HEK293 (cell line): ENCODE data around the gene CPAMD8.

Experiments used
- CTCF ChIA-PET: fragments of 350-600 bp; formaldehyde crosslinking; extraction: SDS; loops from one replicate; lab custom pipeline; 2021; ENCODE audit warnings: antibody characterized with exemption; lab: Yijun Ruan, JAX
- POLR2A ChIA-PET: fragments of 300-600 bp; formaldehyde crosslinking; extraction: SDS; loops from one replicate; lab custom pipeline; 2020; ENCODE audit warnings: antibody characterized with exemption, inconsistent platforms; lab: Yijun Ruan, JAX
- H3K27ac ChIP-seq: fragments of 200-500 bp; sonication (Bioruptor generic); 2 replicates; pipeline ENCODE4 v1.5.1; 2014; ENCODE audit warnings: low read depth, low read length, control low read depth, inconsistent platforms; ENCODE audit errors: extremely low read depth
- H3K36me3 ChIP-seq, 2 experiments: fragments of 200-500 bp in 1 of 2; sonication (Bioruptor generic) in 1 of 2; 1 replicate in 1 of 2; 2 replicates in 1 of 2; pipeline ENCODE4 v1.5.1; 2014 to 2017; ENCODE audit warnings: inconsistent platforms in 2 of 2, low read length in 2 of 2; ENCODE audit not compliant: control insufficient read depth in 2 of 2, insufficient read depth in 1 of 2
- H3K4me1 ChIP-seq: fragments of 200-500 bp; sonication (Bioruptor generic); 2 replicates; pipeline ENCODE4 v1.5.1; 2014; ENCODE audit warnings: mild to moderate bottlenecking, low read length, inconsistent platforms; ENCODE audit not compliant: control insufficient read depth, insufficient read depth
- H3K4me3 ChIP-seq: 2 replicates; pipeline ENCODE4 v1.5.1; 2011; ENCODE audit warnings: low read depth, mild to moderate bottlenecking, control low read depth, low read length, moderate library complexity
- H3K9me3 ChIP-seq: fragments of 200-500 bp; sonication (Bioruptor generic); 2 replicates; pipeline ENCODE4 v1.5.1; 2014; ENCODE audit warnings: low read depth, low read length, inconsistent platforms; ENCODE audit not compliant: control insufficient read depth, insufficient read depth
- BCL11B ChIP-seq: fragments of 450-650 bp; formaldehyde crosslinking; IDR thresholded peaks from 2 replicates; pipeline ENCODE4 v1.5.1; 2016; ENCODE audit warnings: low read depth, missing biosample characterization, missing genetic modification characterization
- MYNN ChIP-seq: fragments of 450-650 bp; formaldehyde crosslinking; IDR thresholded peaks from 2 replicates; pipeline ENCODE4 v1.5.1; 2016; ENCODE audit warnings: missing biosample characterization, missing genetic modification characterization, borderline replicate concordance
- PRDM10 ChIP-seq: fragments of 450-650 bp; formaldehyde crosslinking; IDR thresholded peaks from 2 replicates; pipeline ENCODE4 v1.5.1; 2016; ENCODE audit warnings: missing biosample characterization, missing genetic modification characterization
- SP7 ChIP-seq: fragments of 450-650 bp; formaldehyde crosslinking; IDR thresholded peaks from 2 replicates; pipeline ENCODE4 v1.5.1; 2016; ENCODE audit warnings: missing biosample characterization, missing genetic modification characterization
- ZBTB17 ChIP-seq: fragments of 450-650 bp; formaldehyde crosslinking; IDR thresholded peaks from 2 replicates; pipeline ENCODE4 v1.5.1; 2016; ENCODE audit warnings: missing biosample characterization, missing genetic modification characterization
- ZNF112 ChIP-seq: fragments of 450-650 bp; formaldehyde crosslinking; IDR thresholded peaks from 2 replicates; pipeline ENCODE4 v1.5.0; 2017; ENCODE audit warnings: missing biosample characterization, missing genetic modification characterization
- ZNF132 ChIP-seq: fragments of 450-650 bp; formaldehyde crosslinking; IDR thresholded peaks from 2 replicates; pipeline ENCODE4 v1.5.1; 2017; ENCODE audit warnings: missing biosample characterization, missing genetic modification characterization, borderline replicate concordance
- ZNF24 ChIP-seq: fragments of 450-650 bp; formaldehyde crosslinking; IDR thresholded peaks from 2 replicates; pipeline ENCODE4 v1.5.1; 2016; ENCODE audit warnings: missing biosample characterization, missing genetic modification characterization
- ZNF350 ChIP-seq: fragments of 450-650 bp; formaldehyde crosslinking; IDR thresholded peaks from 2 replicates; pipeline ENCODE4 v1.5.0; 2017; ENCODE audit warnings: missing biosample characterization, mild to moderate bottlenecking, missing genetic modification characterization
- ZNF560 ChIP-seq: fragments of 450-650 bp; formaldehyde crosslinking; IDR thresholded peaks from 2 replicates; pipeline ENCODE4 v1.5.1; 2017; ENCODE audit warnings: missing biosample characterization, missing genetic modification characterization, borderline replicate concordance
- ZNF600 ChIP-seq: fragments of 450-650 bp; formaldehyde crosslinking; IDR thresholded peaks from 2 replicates; pipeline ENCODE4 v1.5.1; 2016; ENCODE audit warnings: missing biosample characterization, missing genetic modification characterization
- ZNF629 ChIP-seq: fragments of 450-650 bp; formaldehyde crosslinking; IDR thresholded peaks from 2 replicates; pipeline ENCODE4 v1.5.1; 2017; ENCODE audit warnings: missing biosample characterization, missing genetic modification characterization
- ZNF707 ChIP-seq: fragments of 450-650 bp; formaldehyde crosslinking; IDR thresholded peaks from 2 replicates; pipeline ENCODE4 v1.5.1; 2016; ENCODE audit warnings: missing biosample characterization, missing genetic modification characterization
- ZNF785 ChIP-seq: fragments of 450-650 bp; formaldehyde crosslinking; IDR thresholded peaks from 2 replicates; pipeline ENCODE4 v1.5.1; 2016; ENCODE audit warnings: missing biosample characterization, missing genetic modification characterization
- ZNF792 ChIP-seq: fragments of 450-650 bp; formaldehyde crosslinking; IDR thresholded peaks from 2 replicates; pipeline ENCODE4 v1.5.1; 2016; ENCODE audit warnings: missing biosample characterization, missing genetic modification characterization
- TF ChIP-seq, protein P1 (sequence below): fragments of 450-650 bp; formaldehyde crosslinking; conservative IDR thresholded peaks from 2 replicates; pipeline ENCODE4 v1.5.1; 2016; ENCODE audit warnings: low read depth, missing biosample characterization, missing genetic modification characterization

CPAMD8 gene

DNA sequence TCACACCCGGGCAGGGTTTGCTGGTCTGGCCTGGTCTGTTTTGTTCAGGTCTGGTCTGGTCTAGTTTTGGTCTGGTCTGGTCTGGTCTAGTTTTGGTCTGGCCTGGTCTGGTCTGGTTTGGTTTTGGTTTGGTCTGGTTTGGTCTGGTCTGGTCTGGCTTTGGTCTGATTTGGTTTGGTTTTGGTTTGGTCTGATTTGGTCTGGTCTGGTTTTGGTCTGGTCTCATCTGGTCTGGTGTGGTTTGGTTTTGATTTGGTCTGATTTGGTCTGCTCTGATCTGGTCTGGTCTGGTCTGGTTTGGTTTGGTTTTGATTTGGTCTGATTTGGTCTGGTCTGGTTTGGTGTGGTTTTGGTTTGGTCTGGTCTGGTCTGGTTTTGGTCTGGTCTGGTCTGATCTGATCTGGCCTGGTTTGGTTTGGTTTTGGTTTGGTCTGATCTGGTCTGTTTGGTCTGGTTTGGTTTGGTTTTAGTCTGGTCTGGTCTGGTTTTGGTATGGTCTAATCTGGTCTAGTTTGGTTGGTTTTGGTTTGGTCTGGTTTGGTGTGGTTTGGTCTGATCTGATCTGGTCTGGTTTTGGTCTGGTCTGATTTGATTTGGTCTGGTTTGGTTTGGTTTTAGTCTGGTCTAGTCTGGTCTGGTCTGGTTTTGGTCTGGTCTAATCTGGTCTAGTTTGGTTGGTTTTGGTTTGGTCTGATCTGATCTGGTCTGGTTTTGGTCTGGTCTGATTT lies 152.2 kb downstream of the CPAMD8 start:
- ChIA-PET POLR2A (no interaction called here), CTCF (no interaction called here)
- TF ChIP-seq ZNF350 (tag by site-specific recombination) (no peak), ZNF600 (tag by site-specific recombination) (peak; percentile 90), ZNF560 (0 out of 2 replicates have a peak, but pooled peaks have one; percentile 22), PRDM10 (tag by site-specific recombination) (peak; percentile 86), ZNF132 (no peak), ZBTB17 (tag by site-specific recombination) (peak; percentile 80), BCL11B (tag by site-specific recombination) (peak; percentile 46; the same call in 1 of the 2 replicates)
- Histone ChIP-seq H3K27ac (peak overlapping the region; percentile 16; the same call in 1 of the 2 replicates), H3K4me3 (no peak overlapping the region), H3K9me3 (no peaks in the 10 kb centered on the region), H3K4me1 (no peaks in the 10 kb centered on the region), H3K36me3 (peaks cover 5 to 79% of the 10 kb centered on the region in 2 experiments; a peak in 2 of 3 replicates)

GRCh38 chr19:16873594-16873993 lies 153.0 kb downstream of the CPAMD8 start:
- Histone ChIP-seq H3K36me3 (peaks cover 5 to 79% of the 10 kb centered on the region in 2 experiments; a peak in 2 of 3 replicates), H3K9me3 (no peaks in the 10 kb centered on the region), H3K27ac (0 out of 2 replicates have a peak overlapping the region, but pooled peaks have one; percentile 16), H3K4me1 (no peaks in the 10 kb centered on the region), H3K4me3 (no peak overlapping the region)
- ChIA-PET CTCF (interaction anchor here (0.7 kb wide), 1 partner anchor 147 kb away, joined by 3 read pairs; no protein-coding TSS in a partner anchor), POLR2A (no interaction called here)
- TF ChIP-seq ZNF112 (tag by site-specific recombination) (no peak), ZNF24 (tag by site-specific recombination) (no peak)
- TF ChIP-seq, all 188 proteins: peak for 0

GRCh38 chr19:16872728-16873127 lies 153.9 kb downstream of the CPAMD8 start:
- ChIA-PET POLR2A (no interaction called here), CTCF (no interaction called here)
- TF ChIP-seq SP7 (no peak), ZNF792 (tag by site-specific recombination) (no peak), MYNN (tag by site-specific recombination) (no peak), ZNF707 (no peak), ZNF629 (tag by site-specific recombination) (no peak), ZNF785 (tag by site-specific recombination) (no peak), ZNF24 (tag by site-specific recombination) (no peak)
- TF ChIP-seq, protein P1, sequence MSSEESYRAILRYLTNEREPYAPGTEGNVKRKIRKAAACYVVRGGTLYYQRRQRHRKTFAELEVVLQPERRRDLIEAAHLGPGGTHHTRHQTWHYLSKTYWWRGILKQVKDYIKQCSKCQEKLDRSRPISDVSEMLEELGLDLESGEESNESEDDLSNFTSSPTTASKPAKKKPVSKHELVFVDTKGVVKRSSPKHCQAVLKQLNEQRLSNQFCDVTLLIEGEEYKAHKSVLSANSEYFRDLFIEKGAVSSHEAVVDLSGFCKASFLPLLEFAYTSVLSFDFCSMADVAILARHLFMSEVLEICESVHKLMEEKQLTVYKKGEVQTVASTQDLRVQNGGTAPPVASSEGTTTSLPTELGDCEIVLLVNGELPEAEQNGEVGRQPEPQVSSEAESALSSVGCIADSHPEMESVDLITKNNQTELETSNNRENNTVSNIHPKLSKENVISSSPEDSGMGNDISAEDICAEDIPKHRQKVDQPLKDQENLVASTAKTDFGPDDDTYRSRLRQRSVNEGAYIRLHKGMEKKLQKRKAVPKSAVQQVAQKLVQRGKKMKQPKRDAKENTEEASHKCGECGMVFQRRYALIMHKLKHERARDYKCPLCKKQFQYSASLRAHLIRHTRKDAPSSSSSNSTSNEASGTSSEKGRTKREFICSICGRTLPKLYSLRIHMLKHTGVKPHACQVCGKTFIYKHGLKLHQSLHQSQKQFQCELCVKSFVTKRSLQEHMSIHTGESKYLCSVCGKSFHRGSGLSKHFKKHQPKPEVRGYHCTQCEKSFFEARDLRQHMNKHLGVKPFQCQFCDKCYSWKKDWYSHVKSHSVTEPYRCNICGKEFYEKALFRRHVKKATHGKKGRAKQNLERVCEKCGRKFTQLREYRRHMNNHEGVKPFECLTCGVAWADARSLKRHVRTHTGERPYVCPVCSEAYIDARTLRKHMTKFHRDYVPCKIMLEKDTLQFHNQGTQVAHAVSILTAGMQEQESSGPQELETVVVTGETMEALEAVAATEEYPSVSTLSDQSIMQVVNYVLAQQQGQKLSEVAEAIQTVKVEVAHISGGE (tag by site-specific recombination) = no peak

More at GRCh38 chr19:16872728-16873127, 153.9 kb downstream of the CPAMD8 start:
- no peaks in the 10 kb centered on the region for H3K9me3 ChIP-seq
- no peaks in the 10 kb centered on the region for H3K4me1 ChIP-seq
- peaks cover 5 to 79% of the 10 kb centered on the region in 2 experiments; a peak in 2 of 3 replicates for H3K36me3 ChIP-seq
- no peak overlapping the region for H3K4me3 ChIP-seq
- no peak overlapping the region for H3K27ac ChIP-seq
